Testis (tissue), 3 donors: Measurements from ENCODE around the gene DNAJC4. TPM values are rescaled to one million over a fixed set of nuclear protein-coding genes. Genes with fewer than 3 reads are reported as not detected.

ENCODE experiments used
- DNase-seq: peaks from one replicate; pipeline ENCODE4 v3.0.0-alpha.2; 2019
- H3K27ac ChIP-seq, 2 donors: fragments of 200-600 bp; sonication (generic); one replicate each; pipeline ENCODE4 v1.5.1; 2019
- H3K27me3 ChIP-seq: fragments of 200-600 bp; sonication (generic); one replicate; pipeline ENCODE4 v1.5.1; 2019
- H3K36me3 ChIP-seq: fragments of 200-600 bp; sonication (generic); one replicate; pipeline ENCODE4 v1.5.1; 2017; ENCODE audit warnings: low read depth; ENCODE audit errors: missing control alignments
- H3K4me1 ChIP-seq: fragments of 200-600 bp; sonication (generic); one replicate; pipeline ENCODE4 v1.5.1; 2019
- H3K4me3 ChIP-seq, 2 donors: fragments of 200-600 bp; sonication (generic); one replicate each; pipeline ENCODE4 v1.5.1; 2017 to 2019
- H3K9me3 ChIP-seq: fragments of 200-600 bp; sonication (generic); one replicate; pipeline ENCODE4 v1.5.1; 2017
- CTCF ChIP-seq, 3 experiments: fragments of 450-650 bp in 2 of 3; fragments of 200-600 bp in 1 of 3; sonication (generic) in 1 of 3; IDR thresholded peaks; one replicate each; pipeline ENCODE4 v1.5.1; 2016 to 2019; ENCODE audit warnings: antibody characterized with exemption in 3 of 3, mild to moderate bottlenecking in 2 of 3, moderate library complexity in 1 of 3
- POLR2A ChIP-seq: fragments of 450-650 bp; IDR thresholded peaks from one replicate; pipeline ENCODE4 v1.6.1; 2017; ENCODE audit warnings: antibody characterized with exemption, mild to moderate bottlenecking, moderate library complexity
- WGBS, 2 donors: methylation state at CpG; one replicate each; pipeline ENCODE4 v1.1.5; 2018; 5-methylcytosine and 5-hydroxymethylcytosine counted together
- intact Hi-C: fragments of 100-400 bp; cut with DNase I; formaldehyde crosslinking; loops from one replicate; pipeline ENCODE4 v1.15.1; 2023; ENCODE audit warnings: low total_unique reads
- polyA plus RNA-seq: library from polyadenylated mRNA; stranded (reverse); fragments of 350-450 nt; fragmentation: Illumina TruSeq; extraction: RNeasy Lipid Tissue Mini Kit (QIAGEN cat#74804); gene quantifications from one replicate; pipeline ENCODE4 v1.2.3, GENCODE V29; 2014; ENCODE audit warnings: low read depth, low replicate concordance; ENCODE audit not compliant: insufficient read depth
- total RNA-seq, 2 donors: library from RNA; depleted of rRNA; stranded (reverse); fragments of >200 nt; gene quantifications; one replicate each; pipeline ENCODE4 v1.2.3, GENCODE V29; 2016

The DNAJC4 gene
- total and polyA plus RNA-seq, 3 donors from 2014 or later, result 105 to 303 (median 254) TPM

DNA sequence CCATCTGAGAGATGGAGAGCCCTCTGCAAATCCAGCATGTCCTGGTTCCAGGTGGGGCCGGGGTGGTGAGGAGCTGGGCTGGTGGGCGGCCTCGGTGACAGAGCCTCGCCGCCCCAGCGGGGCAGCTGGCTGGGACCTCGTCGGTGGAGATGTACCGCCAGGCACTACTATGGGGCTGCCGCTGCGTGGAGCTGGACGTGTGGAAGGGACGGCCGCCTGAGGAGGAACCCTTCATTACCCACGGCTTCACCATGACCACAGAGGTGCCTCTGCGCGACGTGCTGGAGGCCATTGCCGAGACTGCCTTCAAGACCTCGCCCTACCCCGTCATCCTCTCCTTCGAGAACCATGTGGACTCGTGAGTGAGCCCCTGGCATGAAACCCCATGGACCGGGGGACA is 28.0 kb downstream of the DNAJC4 start:
- intact Hi-C loops, result no loop called here
- 88 to 90% methylated on average over 23 to 24 of the region's 24 CpGs for WGBS, 2 donors
- TF ChIP-seq CTCF (IDR thresholded peaks at IDR 0.05) (no peak), POLR2A (no peak)
- Histone ChIP-seq H3K36me3 (no peaks in the 10 kb centered on the region), H3K27ac (no peak overlapping the region), H3K4me3 (no peak overlapping the region), H3K9me3 (no peaks in the 10 kb centered on the region), H3K27me3 (no peaks in the 10 kb centered on the region), H3K4me1 (no peaks in the 10 kb centered on the region)
- DNase-seq, result no peak

GRCh38 chr11:64258946-64259532 is 28.7 kb downstream of the DNAJC4 start:
- Histone ChIP-seq H3K4me1 (peaks cover 1% of the 10 kb centered on the region), H3K36me3 (no peaks in the 10 kb centered on the region), H3K9me3 (no peaks in the 10 kb centered on the region), H3K4me3 (no peak overlapping the region), H3K27ac (no peak overlapping the region), H3K27me3 (no peaks in the 10 kb centered on the region)
- no peak for TF ChIP-seq POLR2A
- TF ChIP-seq CTCF (IDR thresholded peaks at IDR 0.05), result no peak
- WGBS, 2 donors, result 92 to 96% methylated on average over 27 to 32 of the region's 32 CpGs
- intact Hi-C loops, result no loop called here
- no peak for DNase-seq

DNA sequence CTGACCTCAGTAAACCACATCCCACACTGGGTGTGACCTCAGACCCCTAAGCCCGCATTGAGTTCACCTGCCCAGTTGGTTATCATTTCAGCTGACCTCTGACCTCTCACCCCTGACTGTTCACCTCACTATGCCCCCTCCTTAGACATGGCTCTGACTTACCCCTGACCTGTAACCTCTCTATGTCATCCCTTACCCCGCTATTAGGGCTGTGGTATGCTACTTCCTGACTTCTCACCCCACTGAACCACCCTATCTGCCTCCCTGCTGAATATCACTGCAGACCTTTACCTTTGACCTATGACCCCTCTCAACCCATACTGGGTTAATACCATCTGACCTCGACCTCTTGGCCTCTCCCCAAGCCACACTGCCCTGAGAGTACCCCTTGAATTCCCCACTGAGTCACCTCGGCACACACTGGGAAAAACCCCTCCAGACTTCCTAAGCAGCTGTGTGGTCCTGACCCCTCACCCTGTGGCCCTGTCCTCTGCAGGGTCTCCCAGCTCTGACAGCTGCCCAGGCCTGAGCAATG is 29.3 kb downstream of the DNAJC4 start:
- H3K9me3 ChIP-seq, result no peaks in the 10 kb centered on the region
- H3K4me1 ChIP-seq, result peaks cover 6% of the 10 kb centered on the region
- H3K4me3 ChIP-seq, result no peak overlapping the region
- 85 to 90% methylated on average over 4 of the region's 4 CpGs for WGBS, 2 donors
- H3K27ac ChIP-seq, result no peak overlapping the region
- intact Hi-C loops, result no loop called here
- no peaks in the 10 kb centered on the region for H3K36me3 ChIP-seq
- TF ChIP-seq CTCF (IDR thresholded peaks at IDR 0.05) (no peak), POLR2A (no peak)
- DNase-seq, result no peak
- H3K27me3 ChIP-seq, result no peaks in the 10 kb centered on the region

GRCh38 chr11:64260147-64260708 is 29.9 kb downstream of the DNAJC4 start:
- intact Hi-C loops, result no loop called here
- 86 to 94% methylated on average over 6 of the region's 6 CpGs for whole genome bisulfite sequencing, 2 donors

More at GRCh38 chr11:64260147-64260708, 29.9 kb downstream of the DNAJC4 start:
- Histone ChIP-seq H3K9me3 (no peaks in the 10 kb centered on the region), H3K4me1 (peaks cover 6% of the 10 kb centered on the region), H3K36me3 (no peaks in the 10 kb centered on the region), H3K27ac (no peak overlapping the region), H3K27me3 (no peaks in the 10 kb centered on the region), H3K4me3 (no peak overlapping the region)
- TF ChIP-seq CTCF (IDR thresholded peaks at IDR 0.05) (no peak), POLR2A (no peak)
- no peak for DNase-seq
